ENCODE data around the gene KLHL15. TPM values are rescaled to one million over a fixed set of nuclear protein-coding genes. Genes with fewer than 3 reads are reported as not detected.
A peak's percentile ranks its signal among the peaks of the same experiment; 100 is the strongest.

Gene KLHL15
- polyA plus RNA-seq, 3 donors = 3.2 to 24.4 (median 3.9) TPM

DNA sequence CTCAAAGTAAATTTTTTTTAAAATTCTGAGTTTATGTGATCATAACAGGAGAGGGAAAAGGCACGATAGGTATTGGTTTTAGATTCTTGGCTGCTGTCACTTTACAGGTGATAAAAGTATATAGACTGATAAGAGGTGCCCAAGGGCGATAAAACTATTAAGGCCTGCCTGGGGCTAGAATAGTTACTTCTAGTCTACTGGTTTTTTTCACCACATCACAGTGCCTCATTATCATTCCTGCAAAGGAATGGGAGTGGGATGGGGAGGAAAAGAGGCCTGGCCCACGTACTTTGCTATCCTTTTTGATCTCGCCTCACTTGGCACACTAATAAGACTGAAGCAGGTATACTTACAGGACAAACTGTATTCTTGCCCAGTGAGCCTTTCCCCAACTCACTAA lies 72.6 kb downstream of the KLHL15 start:
- no peaks in the 10 kb centered on the region for H3K36me3 ChIP-seq (replicated peaks in 1 of 2; ENCODE audit: control insufficient read depth in 1 of 2, insufficient read depth in 2 of 2, low read length in 2 of 2)
- no peak for DNase-seq
- H3K79me2 ChIP-seq (ENCODE audit: insufficient read depth, low read length) = no peaks in the 10 kb centered on the region
- Mint-ChIP-seq H3K36me3 (no peaks in the 10 kb centered on the region), H3K9me3 (peaks cover 0 to 4% (median 0%) of the 10 kb centered on the region in 7 donors), H3K4me3 (no peak overlapping the region), H3K27me3 (ENCODE audit: low read depth in 3 of 3) (peaks cover 0 to 33% (median 2%) of the 10 kb centered on the region in 3 donors), H3K27ac (no peak overlapping the region), H3K4me1 (peaks cover 26% of the 10 kb centered on the region)
- no CpG with 5 or more reads among the region's 4 CpGs for WGBS (ENCODE audit: insufficient coverage)
- no peaks in the 10 kb centered on the region for H3K9me3 ChIP-seq (replicated peaks in 1 of 2; ENCODE audit: control insufficient read depth in 1 of 2, insufficient read depth in 1 of 2, low read length in 2 of 2)
- peaks cover 13 to 26% of the 10 kb centered on the region in 2 donors for H3K4me1 ChIP-seq (ENCODE audit: control insufficient read depth in 1 of 2, insufficient read depth in 2 of 2, low read length in 2 of 2)
- H3K9ac ChIP-seq (ENCODE audit: insufficient read depth, low read length, poor library complexity, severe bottlenecking) = no peak overlapping the region
- intact Hi-C loops (cut with micrococcal nuclease) = no loop called here
- H3K4me2 ChIP-seq (replicated peaks; ENCODE audit: extremely low read depth, low read length, poor library complexity, severe bottlenecking) = no peak overlapping the region
- TF ChIP-seq, protein P1, sequence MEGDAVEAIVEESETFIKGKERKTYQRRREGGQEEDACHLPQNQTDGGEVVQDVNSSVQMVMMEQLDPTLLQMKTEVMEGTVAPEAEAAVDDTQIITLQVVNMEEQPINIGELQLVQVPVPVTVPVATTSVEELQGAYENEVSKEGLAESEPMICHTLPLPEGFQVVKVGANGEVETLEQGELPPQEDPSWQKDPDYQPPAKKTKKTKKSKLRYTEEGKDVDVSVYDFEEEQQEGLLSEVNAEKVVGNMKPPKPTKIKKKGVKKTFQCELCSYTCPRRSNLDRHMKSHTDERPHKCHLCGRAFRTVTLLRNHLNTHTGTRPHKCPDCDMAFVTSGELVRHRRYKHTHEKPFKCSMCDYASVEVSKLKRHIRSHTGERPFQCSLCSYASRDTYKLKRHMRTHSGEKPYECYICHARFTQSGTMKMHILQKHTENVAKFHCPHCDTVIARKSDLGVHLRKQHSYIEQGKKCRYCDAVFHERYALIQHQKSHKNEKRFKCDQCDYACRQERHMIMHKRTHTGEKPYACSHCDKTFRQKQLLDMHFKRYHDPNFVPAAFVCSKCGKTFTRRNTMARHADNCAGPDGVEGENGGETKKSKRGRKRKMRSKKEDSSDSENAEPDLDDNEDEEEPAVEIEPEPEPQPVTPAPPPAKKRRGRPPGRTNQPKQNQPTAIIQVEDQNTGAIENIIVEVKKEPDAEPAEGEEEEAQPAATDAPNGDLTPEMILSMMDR (IDR thresholded peaks at IDR 0.05) = no peak
- H2AFZ ChIP-seq (ENCODE audit: insufficient read depth, low read depth, low read length, poor library complexity, severe bottlenecking) = no peak overlapping the region
- peaks cover 0 to 5% of the 10 kb centered on the region in 2 donors for H3K27me3 ChIP-seq (ENCODE audit: control insufficient read depth in 2 of 2, insufficient read depth in 2 of 2, low read length in 2 of 2)
- H3K27ac ChIP-seq (ENCODE audit: low read depth in 1 of 2, low read length in 2 of 2) = no peak overlapping the region
- no peak overlapping the region for H3K4me3 ChIP-seq (replicated peaks in 1 of 3; ENCODE audit: low read depth in 2 of 3, low read length in 3 of 3)
- no peaks in the 10 kb centered on the region for H4K20me1 ChIP-seq (ENCODE audit: insufficient read depth, low read length)

DNA sequence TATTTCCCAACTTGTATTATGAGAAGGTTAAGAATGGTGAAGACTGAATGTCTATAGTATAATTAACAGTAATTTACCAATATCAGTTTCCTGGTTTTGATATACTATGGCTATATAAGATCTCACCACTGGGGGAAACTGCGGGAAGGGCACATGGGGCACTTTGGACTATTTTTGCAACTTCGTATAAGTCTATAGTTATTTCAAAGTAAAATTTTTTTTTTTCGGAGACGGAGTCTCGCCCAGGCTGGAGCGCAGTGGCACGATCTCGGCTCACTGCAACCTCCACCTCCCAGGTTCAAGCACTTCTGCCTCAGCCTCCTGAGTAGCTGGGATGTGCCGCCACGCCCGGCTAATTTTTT lies 73.1 kb downstream of the KLHL15 start:
- Mint-ChIP-seq H3K4me3 (no peak overlapping the region), H3K4me1 (peaks cover 21% of the 10 kb centered on the region), H3K27me3 (ENCODE audit: low read depth in 3 of 3) (peaks cover 0 to 34% (median 2%) of the 10 kb centered on the region in 3 donors), H3K9me3 (peaks cover 0 to 4% (median 0%) of the 10 kb centered on the region in 7 donors), H3K36me3 (no peaks in the 10 kb centered on the region), H3K27ac (peak overlapping the region in 1 of 7 donors; percentile 82)
- Histone ChIP-seq H3K4me3 (replicated peaks in 1 of 3; ENCODE audit: low read depth in 2 of 3, low read length in 3 of 3) (no peak overlapping the region), H3K9me3 (replicated peaks in 1 of 2; ENCODE audit: control insufficient read depth in 1 of 2, insufficient read depth in 1 of 2, low read length in 2 of 2) (no peaks in the 10 kb centered on the region), H3K36me3 (replicated peaks in 1 of 2; ENCODE audit: control insufficient read depth in 1 of 2, insufficient read depth in 2 of 2, low read length in 2 of 2) (no peaks in the 10 kb centered on the region), H3K27ac (ENCODE audit: low read depth in 1 of 2, low read length in 2 of 2) (peak overlapping the region in 1 of 2 donors; percentile 75), H3K9ac (ENCODE audit: insufficient read depth, low read length, poor library complexity, severe bottlenecking) (no peak overlapping the region), H3K4me1 (ENCODE audit: control insufficient read depth in 1 of 2, insufficient read depth in 2 of 2, low read length in 2 of 2) (peaks cover 8 to 21% of the 10 kb centered on the region in 2 donors), H3K4me2 (replicated peaks; ENCODE audit: extremely low read depth, low read length, poor library complexity, severe bottlenecking) (peak overlapping the region; percentile 57), H3K79me2 (ENCODE audit: insufficient read depth, low read length) (no peaks in the 10 kb centered on the region), H3K27me3 (ENCODE audit: control insufficient read depth in 2 of 2, insufficient read depth in 2 of 2, low read length in 2 of 2) (peaks cover 0 to 5% of the 10 kb centered on the region in 2 donors), H4K20me1 (ENCODE audit: insufficient read depth, low read length) (no peaks in the 10 kb centered on the region), H2AFZ (ENCODE audit: insufficient read depth, low read depth, low read length, poor library complexity, severe bottlenecking) (peak overlapping the region; percentile 71)
- intact Hi-C loops (cut with micrococcal nuclease) = no loop called here
- DNase-seq = no peak
- TF ChIP-seq, protein P1 (IDR thresholded peaks at IDR 0.05) = no peak
- no CpG with 5 or more reads among the region's 11 CpGs for WGBS (ENCODE audit: insufficient coverage)
